ENCODE data around the gene C3. TPM values are rescaled to one million over a fixed set of nuclear protein-coding genes. Genes with fewer than 3 reads are reported as not detected.
A peak's percentile ranks its signal among the peaks of the same experiment; 100 is the strongest.

Gene C3
- total RNA-seq, 1 experiment from 2014 or later, result 872 TPM

DNA sequence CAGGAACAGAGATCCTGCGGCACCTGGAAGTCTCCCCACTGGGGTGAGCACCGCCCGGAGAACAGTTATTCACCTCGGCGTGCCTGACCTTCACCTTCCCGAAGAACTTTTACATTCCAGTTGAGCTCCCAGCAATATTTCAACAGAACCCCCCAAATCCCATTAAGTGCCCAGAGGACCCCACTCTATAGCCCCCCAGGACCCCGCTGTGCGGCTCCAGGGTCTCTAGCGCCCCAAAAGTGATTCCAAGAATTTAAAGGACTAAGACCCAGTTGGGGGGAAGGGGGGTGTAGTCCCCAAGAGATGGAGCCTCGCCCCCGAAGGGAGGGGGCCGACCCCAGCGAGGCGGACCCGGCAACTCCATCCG lies 16.4 kb upstream of the C3 start:
- H3K36me3 Mint-ChIP-seq (ENCODE audit: insufficient read depth, unreplicated experiment), result peaks cover 35% of the 10 kb centered on the region
- DNase-seq (ENCODE audit: unreplicated experiment), result no peak
- TSS peak; percentile 67 for BruUV-seq (replicated peaks)

DNA sequence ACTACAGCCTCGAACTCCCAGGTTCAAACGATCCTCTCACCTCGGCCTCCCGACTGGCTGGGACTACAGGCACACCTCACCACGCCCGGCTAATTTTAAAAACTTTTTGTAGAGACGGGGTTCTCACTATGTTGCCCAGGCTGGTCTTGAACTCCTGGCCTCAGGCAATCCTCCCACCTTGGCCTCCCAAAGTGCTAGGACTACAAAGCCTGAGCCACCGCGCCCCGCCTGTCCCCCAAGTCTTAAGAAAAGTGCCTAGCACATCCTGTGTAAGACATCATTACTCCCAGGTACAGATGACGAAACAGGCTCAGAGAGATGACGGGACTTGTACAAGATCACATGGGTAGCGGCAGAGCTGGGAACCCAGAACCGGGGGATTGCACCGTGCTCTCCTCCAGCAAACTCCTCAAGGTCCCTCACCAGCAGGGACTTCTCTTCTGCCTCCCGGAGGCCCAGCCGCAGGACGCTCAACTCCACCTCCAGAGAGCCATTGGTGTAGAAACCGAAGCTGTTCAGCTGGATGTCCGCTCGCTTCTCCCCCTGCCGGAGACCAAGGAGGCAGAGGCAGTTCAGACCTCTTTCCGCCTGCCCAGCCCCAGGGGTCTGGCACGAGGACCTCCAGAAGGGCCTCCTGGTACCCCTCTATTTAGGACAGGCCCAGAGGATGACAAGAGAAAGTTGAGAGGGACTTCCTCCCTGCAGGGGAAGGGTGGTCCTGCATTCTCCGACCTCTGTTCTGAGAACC lies 15.9 kb upstream of the C3 start:
- TF ChIP-seq, protein P1, sequence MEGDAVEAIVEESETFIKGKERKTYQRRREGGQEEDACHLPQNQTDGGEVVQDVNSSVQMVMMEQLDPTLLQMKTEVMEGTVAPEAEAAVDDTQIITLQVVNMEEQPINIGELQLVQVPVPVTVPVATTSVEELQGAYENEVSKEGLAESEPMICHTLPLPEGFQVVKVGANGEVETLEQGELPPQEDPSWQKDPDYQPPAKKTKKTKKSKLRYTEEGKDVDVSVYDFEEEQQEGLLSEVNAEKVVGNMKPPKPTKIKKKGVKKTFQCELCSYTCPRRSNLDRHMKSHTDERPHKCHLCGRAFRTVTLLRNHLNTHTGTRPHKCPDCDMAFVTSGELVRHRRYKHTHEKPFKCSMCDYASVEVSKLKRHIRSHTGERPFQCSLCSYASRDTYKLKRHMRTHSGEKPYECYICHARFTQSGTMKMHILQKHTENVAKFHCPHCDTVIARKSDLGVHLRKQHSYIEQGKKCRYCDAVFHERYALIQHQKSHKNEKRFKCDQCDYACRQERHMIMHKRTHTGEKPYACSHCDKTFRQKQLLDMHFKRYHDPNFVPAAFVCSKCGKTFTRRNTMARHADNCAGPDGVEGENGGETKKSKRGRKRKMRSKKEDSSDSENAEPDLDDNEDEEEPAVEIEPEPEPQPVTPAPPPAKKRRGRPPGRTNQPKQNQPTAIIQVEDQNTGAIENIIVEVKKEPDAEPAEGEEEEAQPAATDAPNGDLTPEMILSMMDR (IDR thresholded peaks at IDR 0.05; ENCODE audit: unreplicated experiment), result peak; percentile 65
- CTCF ChIA-PET, result interaction anchor here (0.6 to 6.8 kb wide), 11 partner anchors 8 to 420 kb away, joined by 3 to 102 read pairs (median 4); partner anchors contain the start of gene C3
- Mint-ChIP-seq H3K4me3 (ENCODE audit: unreplicated experiment) (peak overlapping the region; percentile 88), H3K36me3 (ENCODE audit: insufficient read depth, unreplicated experiment) (peaks cover 33% of the 10 kb centered on the region), H3K27ac (ENCODE audit: low read depth, unreplicated experiment) (peak overlapping the region; percentile 83), H3K9me3 (ENCODE audit: unreplicated experiment) (no peaks in the 10 kb centered on the region), H3K4me1 (ENCODE audit: insufficient read depth, unreplicated experiment) (peaks cover 25% of the 10 kb centered on the region), H3K27me3 (ENCODE audit: insufficient read depth, unreplicated experiment) (no peaks in the 10 kb centered on the region)
- intact Hi-C loops (cut with micrococcal nuclease), result loop anchor here (1.0 to 5.0 kb wide), 4 partner anchors 16 to 609 kb away; partner anchors contain the start of gene C3
- POLR2A ChIA-PET, result interaction anchor here (0.7 to 10.5 kb wide), 11 partner anchors 8 to 220 kb away, joined by 3 to 189 read pairs (median 4); partner anchors contain the start of genes C3 and SH2D3A
- no TSS peak for BruUV-seq (replicated peaks)
- peak; percentile 94 for DNase-seq (ENCODE audit: unreplicated experiment)

More for the DNA sequence above, 16.4 kb upstream of the C3 start:
- ChIA-PET CTCF (interaction anchor here (0.5 to 6.8 kb wide), 12 partner anchors 9 to 419 kb away, joined by 3 to 102 read pairs (median 4); partner anchors contain the start of gene C3), POLR2A (interaction anchor here (0.7 to 10.5 kb wide), 12 partner anchors 7 to 220 kb away, joined by 3 to 189 read pairs (median 5); partner anchors contain the start of genes C3 and SH2D3A)
- no peaks in the 10 kb centered on the region for H3K27me3 Mint-ChIP-seq (ENCODE audit: insufficient read depth, unreplicated experiment)
- TF ChIP-seq, protein P1 (IDR thresholded peaks at IDR 0.05; ENCODE audit: unreplicated experiment), result no peak
- peak overlapping the region; percentile 83 for H3K27ac Mint-ChIP-seq (ENCODE audit: low read depth, unreplicated experiment)
- H3K4me3 Mint-ChIP-seq (ENCODE audit: unreplicated experiment), result peak overlapping the region; percentile 88
- H3K4me1 Mint-ChIP-seq (ENCODE audit: insufficient read depth, unreplicated experiment), result peaks cover 27% of the 10 kb centered on the region
- H3K9me3 Mint-ChIP-seq (ENCODE audit: unreplicated experiment), result no peaks in the 10 kb centered on the region
- intact Hi-C loops (cut with micrococcal nuclease), result loop anchor here (1.0 to 5.0 kb wide), 4 partner anchors 17 to 610 kb away; partner anchors contain the start of gene C3

DNA sequence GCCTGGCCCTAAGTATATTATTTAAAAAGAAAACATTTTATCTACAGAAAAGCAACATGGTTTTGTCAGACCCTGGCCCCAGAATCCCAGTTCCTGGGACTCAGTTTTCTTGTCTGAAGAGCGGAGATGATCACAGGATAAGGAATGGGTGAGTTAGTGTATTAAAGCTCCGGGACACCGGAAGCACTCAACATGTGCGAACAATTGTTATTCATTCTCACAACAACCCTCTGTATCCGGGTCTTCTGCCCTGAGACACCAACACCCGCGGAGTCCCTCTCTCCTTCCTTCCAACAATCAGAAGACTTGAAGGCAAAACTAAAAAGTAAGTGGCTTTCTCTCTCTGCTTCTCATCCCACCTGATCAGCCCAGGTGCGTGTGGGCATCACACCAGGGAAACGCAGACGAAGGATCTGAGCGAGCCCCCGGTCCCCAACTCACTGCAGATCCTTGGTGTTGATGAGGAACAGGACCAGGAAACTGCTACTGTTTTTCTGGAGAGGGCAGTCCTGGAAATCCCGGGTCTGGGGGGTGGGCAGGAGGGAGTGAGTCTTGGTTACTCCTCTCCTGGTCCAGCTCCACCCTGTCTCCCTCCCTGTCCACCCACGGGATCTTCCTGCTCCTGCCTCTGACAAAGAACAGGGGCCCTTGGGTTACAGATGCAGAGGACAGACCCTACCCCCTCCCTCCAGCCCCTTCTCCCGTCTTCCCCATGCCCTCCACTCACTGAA lies 14.9 kb upstream of the C3 start:
- H3K4me1 Mint-ChIP-seq (ENCODE audit: insufficient read depth, unreplicated experiment), result peaks cover 19% of the 10 kb centered on the region
- intact Hi-C loops (cut with micrococcal nuclease), result loop anchor here (5.0 kb wide), 1 partner anchor 608 kb away; no protein-coding TSS in a partner anchor
- peaks cover 28% of the 10 kb centered on the region for H3K36me3 Mint-ChIP-seq (ENCODE audit: insufficient read depth, unreplicated experiment)
- H3K4me3 Mint-ChIP-seq (ENCODE audit: unreplicated experiment), result peak overlapping the region; percentile 88
- CTCF ChIA-PET, result interaction anchor here (0.6 to 6.8 kb wide), 8 partner anchors 10 to 646 kb away, joined by 3 to 102 read pairs (median 4); partner anchors contain the start of gene C3
- BruUV-seq (replicated peaks), result no TSS peak
- H3K27ac Mint-ChIP-seq (ENCODE audit: low read depth, unreplicated experiment), result peak overlapping the region; percentile 83
- no peaks in the 10 kb centered on the region for H3K27me3 Mint-ChIP-seq (ENCODE audit: insufficient read depth, unreplicated experiment)
- no peak for DNase-seq (ENCODE audit: unreplicated experiment)
- TF ChIP-seq, protein P1 (IDR thresholded peaks at IDR 0.05; ENCODE audit: unreplicated experiment), result no peak
- H3K9me3 Mint-ChIP-seq (ENCODE audit: unreplicated experiment), result no peaks in the 10 kb centered on the region
- POLR2A ChIA-PET, result interaction anchor here (6.8 to 10.5 kb wide), 2 partner anchors 13 to 32 kb away, joined by 88 to 189 read pairs; partner anchors contain the start of genes C3 and SH2D3A
